ENCODE results near the gene USP36.

Gene USP36

DNA sequence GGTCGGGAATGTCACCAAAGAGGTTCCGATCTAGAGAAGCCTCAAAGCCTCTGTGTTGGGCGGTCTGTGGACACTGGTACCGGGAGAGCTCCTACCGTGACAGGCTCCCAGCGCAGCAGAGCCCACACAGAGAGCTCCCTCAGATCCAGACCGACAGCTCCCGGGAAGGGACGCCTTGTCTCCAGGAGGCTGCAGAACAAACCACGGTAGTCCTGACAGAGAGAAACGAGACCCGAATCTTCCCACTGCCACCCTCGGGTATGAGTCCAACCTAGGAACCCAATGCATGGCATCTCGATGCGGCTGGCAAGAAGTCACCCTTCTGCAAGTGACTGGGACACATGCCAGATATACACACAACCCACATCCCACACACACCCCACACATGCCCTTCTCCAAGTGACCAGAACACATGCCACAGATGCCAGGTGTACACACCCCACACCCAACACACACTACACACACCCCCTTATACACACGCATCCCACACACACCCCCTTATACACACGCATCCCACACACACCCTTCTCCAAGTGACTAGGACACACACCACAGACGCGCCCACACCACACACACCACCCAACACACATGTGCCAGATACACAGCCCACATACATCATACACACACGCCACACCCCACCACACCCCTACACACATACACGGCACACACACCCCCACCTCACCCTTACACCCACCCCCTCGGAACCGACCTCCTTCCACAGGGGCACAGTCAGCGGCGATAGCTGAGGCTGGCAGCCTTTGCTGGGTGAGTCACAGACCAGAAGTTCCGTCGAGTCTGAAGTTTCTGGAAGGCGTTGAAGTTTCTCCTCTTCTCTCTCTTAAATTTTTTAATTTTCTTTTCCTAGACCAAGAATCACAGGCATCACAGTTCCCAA lies 42.7 kb downstream of the USP36 start:
- intact Hi-C loops (cut with DNase I; ENCODE audit: low total_unique reads), result no loop called here

DNA sequence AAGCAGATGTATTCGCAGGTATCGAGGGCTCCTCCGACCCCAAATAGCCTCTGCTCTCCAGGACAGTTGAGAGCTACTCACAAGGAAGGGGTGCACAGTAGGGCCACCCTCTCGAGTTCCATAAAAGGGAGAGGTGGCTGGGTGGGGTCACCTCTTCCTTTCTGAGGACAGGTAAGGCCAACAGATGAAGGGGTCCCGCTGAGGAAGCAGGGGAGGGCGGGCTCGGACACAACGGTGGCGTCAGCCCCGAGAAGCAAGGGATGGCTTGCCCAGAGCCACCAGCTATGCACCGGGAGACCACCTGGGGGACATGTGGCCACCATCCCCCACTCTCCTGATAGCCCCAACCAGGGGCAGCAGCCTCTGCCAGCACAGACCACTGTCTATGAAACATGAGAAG lies 43.4 kb downstream of the USP36 start:
- Histone ChIP-seq H3K9me3 (no peaks in the 10 kb centered on the region), H3K36me3 (peaks cover 56 to 85% (median 74%) of the 10 kb centered on the region in 3 donors), H3K4me3 (no peak overlapping the region), H3K4me1 (no peaks in the 10 kb centered on the region), H3K27me3 (no peaks in the 10 kb centered on the region), H3K27ac (no peak overlapping the region)
- intact Hi-C loops (cut with DNase I; ENCODE audit: low total_unique reads), result no loop called here
- TF ChIP-seq, protein P1, sequence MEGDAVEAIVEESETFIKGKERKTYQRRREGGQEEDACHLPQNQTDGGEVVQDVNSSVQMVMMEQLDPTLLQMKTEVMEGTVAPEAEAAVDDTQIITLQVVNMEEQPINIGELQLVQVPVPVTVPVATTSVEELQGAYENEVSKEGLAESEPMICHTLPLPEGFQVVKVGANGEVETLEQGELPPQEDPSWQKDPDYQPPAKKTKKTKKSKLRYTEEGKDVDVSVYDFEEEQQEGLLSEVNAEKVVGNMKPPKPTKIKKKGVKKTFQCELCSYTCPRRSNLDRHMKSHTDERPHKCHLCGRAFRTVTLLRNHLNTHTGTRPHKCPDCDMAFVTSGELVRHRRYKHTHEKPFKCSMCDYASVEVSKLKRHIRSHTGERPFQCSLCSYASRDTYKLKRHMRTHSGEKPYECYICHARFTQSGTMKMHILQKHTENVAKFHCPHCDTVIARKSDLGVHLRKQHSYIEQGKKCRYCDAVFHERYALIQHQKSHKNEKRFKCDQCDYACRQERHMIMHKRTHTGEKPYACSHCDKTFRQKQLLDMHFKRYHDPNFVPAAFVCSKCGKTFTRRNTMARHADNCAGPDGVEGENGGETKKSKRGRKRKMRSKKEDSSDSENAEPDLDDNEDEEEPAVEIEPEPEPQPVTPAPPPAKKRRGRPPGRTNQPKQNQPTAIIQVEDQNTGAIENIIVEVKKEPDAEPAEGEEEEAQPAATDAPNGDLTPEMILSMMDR (IDR thresholded peaks at IDR 0.05), result no peak
- DNase-seq, result no peak

More for the DNA sequence above, 42.7 kb downstream of the USP36 start:
- no peak for DNase-seq
- H3K27me3 ChIP-seq, result no peaks in the 10 kb centered on the region
- no peak overlapping the region for H3K27ac ChIP-seq
- no peaks in the 10 kb centered on the region for H3K4me1 ChIP-seq
- TF ChIP-seq, protein P1 (IDR thresholded peaks at IDR 0.05), result no peak
- no peaks in the 10 kb centered on the region for H3K9me3 ChIP-seq
- peaks cover 63 to 88% (median 81%) of the 10 kb centered on the region in 3 donors for H3K36me3 ChIP-seq
- no peak overlapping the region for H3K4me3 ChIP-seq

DNA sequence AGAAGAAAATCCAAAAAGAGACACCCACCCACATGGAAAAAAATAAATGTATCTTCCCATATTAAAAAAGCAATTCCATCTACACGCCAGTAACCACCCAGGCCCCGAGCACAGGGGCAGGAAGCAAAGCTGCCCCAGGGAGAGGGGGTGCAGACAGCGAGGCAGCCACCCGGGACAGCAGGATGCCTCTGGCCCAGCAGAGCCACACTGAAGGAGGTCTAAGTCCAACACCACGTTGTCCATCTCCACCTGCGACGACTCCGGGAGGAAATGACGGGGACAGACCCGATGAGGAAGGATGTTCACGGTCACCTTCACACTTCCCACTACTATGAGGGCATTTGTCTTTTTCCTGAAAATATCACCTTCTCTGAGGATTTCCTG lies 44.1 kb downstream of the USP36 start:
- Histone ChIP-seq H3K27me3 (no peaks in the 10 kb centered on the region), H3K4me3 (no peak overlapping the region), H3K27ac (no peak overlapping the region), H3K9me3 (no peaks in the 10 kb centered on the region), H3K4me1 (peaks cover 0 to 6% (median 2%) of the 10 kb centered on the region in 4 donors), H3K36me3 (peaks cover 51 to 84% (median 67%) of the 10 kb centered on the region in 3 donors)
- intact Hi-C loops (cut with DNase I; ENCODE audit: low total_unique reads), result no loop called here
- DNase-seq, result no peak
- TF ChIP-seq, protein P1 (IDR thresholded peaks at IDR 0.05), result no peak

DNA sequence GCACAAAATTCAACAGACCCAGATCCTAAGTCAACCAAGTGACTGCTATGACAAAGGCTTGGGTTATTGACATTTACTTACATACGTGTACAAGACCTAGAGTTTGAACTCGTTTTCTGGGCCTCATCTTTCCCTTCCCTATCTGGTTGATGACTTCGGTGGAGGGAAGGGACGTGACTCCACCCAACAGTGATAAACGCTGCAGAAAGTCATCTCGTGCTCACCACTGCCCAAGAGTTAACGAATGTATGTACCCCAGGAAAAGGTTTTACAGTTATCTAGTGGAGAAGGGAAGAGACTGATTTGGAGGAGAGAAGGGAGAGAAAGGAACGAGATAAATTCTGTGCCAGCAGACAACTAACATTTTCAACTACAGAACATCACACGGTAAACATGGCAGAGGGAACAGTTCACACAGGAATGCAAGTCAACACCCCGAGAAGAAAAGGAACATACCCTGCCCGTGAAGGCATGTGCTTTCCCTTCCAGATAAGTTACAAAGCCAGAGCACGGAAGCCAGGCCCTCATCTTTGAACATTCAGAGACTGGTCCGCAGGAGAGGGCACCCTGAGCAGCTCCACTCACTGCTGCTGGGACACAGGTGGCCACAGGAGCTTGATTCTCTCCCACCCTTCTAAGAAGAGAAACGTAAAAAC lies 44.6 kb downstream of the USP36 start:
- Histone ChIP-seq H3K36me3 (peaks cover 51 to 79% (median 62%) of the 10 kb centered on the region in 3 donors), H3K4me3 (no peak overlapping the region), H3K27ac (no peak overlapping the region), H3K9me3 (no peaks in the 10 kb centered on the region), H3K27me3 (no peaks in the 10 kb centered on the region), H3K4me1 (peaks cover 0 to 11% (median 3%) of the 10 kb centered on the region in 4 donors)
- intact Hi-C loops (cut with DNase I; ENCODE audit: low total_unique reads), result no loop called here
- no peak for DNase-seq
- TF ChIP-seq, protein P1 (IDR thresholded peaks at IDR 0.05), result no peak

DNA sequence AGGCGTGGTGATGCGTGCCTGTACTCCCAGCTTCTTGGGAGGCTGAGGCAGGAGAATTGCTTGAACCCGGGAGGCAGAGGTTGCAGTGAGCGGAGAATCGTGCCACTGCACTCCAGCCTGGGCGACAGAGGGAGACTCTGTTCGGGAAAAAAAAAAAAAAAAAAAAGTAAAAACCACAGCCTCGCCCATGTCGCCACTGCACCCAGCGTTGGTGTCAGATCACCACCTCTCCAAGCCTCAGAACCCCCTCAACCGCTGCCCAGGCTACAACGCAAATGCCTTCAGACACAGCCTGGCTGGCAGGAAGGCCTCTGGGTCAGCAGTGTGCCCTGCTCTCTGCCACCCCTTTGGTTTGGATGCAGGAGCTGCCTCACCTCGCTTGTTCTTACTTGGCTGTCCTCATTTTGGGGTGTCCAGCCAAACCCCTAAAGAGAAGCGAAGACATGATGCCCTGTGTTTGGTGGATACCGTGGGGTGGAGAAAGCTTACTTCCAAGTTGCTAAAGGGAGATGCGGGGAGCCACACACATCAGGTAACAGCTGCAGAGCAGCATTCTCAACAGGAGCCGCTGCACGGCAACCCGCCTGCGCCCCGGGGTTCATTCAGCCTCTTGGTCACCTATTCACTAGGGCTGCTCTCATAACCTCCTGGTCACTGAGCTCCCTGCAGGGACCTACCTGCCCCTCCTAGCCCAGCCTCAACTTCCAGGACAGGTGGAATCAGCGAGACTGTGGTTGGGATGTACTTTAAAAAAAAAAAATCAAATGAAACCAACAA lies 45.6 kb downstream of the USP36 start:
- Histone ChIP-seq H3K27me3 (no peaks in the 10 kb centered on the region), H3K4me3 (no peak overlapping the region), H3K27ac (no peak overlapping the region), H3K36me3 (peaks cover 51 to 78% (median 61%) of the 10 kb centered on the region in 3 donors), H3K4me1 (peaks cover 0 to 20% (median 8%) of the 10 kb centered on the region in 4 donors), H3K9me3 (no peaks in the 10 kb centered on the region)
- TF ChIP-seq, protein P1 (IDR thresholded peaks at IDR 0.05), result no peak
- intact Hi-C loops (cut with DNase I; ENCODE audit: low total_unique reads), result no loop called here
- DNase-seq, result no peak

Measured in tibial artery (tissue), 4 donors.